GM12864 (cell line): ENCODE data around the gene MIPOL1.

Experiments
- DNase-seq: peaks from one replicate; pipeline ENCODE4 v3.0.0-alpha.2; 2011; ENCODE audit warnings: low read depth
- H3K4me3 ChIP-seq: 2 replicates; pipeline ENCODE4 v1.5.1; 2011; ENCODE audit warnings: mild to moderate bottlenecking, low read depth, low read length, control low read depth
- CTCF ChIP-seq: IDR thresholded peaks from 2 replicates; pipeline ENCODE4 v1.5.1; 2011; ENCODE audit warnings: low read depth, mild to moderate bottlenecking, moderate library complexity, low read length, control low read depth, inconsistent platforms; ENCODE audit errors: missing control alignments

Gene MIPOL1

GRCh38 chr14:37167151-37168047 lies 30.3 kb upstream of the MIPOL1 start:
- TF ChIP-seq CTCF: no peak
- no peak for DNase-seq
- no peak overlapping the region for H3K4me3 ChIP-seq

DNA sequence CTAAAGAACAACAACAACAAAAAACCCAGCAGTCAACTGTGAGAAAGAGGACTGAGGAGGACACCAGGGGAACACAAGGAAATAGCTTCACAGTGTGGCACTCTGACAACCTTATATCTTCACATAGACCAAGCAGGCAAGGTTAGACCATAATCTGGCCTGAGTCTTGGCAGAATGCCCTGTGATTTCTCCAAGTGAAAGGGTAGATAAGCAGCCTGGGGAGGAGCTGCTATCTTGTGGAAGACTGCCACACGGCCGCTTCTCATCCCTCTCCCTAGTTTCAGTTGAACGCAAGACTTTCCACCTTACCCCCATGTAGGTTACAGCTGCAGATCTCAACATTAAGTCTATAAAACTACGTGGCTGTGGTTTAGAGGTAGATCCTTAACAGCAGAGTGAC lies 29.0 kb upstream of the MIPOL1 start:
- DNase-seq: no peak
- no peak for TF ChIP-seq CTCF
- no peak overlapping the region for H3K4me3 ChIP-seq

DNA sequence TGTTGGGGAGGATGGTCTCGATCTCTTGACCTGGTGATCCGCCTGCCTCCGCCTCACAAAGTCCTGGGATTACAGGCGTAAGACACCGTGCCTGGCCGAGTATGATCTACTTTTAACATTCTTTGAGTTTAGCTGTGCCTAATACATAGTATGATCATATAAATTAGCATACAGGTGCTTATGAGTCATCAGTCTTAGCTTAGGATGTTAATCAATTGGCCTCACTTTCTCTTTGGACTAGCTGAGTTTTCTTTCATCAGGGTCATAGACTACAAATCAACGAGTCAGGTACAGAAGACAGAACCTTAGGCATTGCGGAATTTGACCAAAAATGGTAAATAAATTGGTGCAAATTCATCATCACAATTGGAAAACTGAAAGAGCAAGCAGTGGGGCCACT lies 27.5 kb upstream of the MIPOL1 start:
- TF ChIP-seq CTCF: no peak
- H3K4me3 ChIP-seq: no peak overlapping the region
- no peak for DNase-seq

DNA sequence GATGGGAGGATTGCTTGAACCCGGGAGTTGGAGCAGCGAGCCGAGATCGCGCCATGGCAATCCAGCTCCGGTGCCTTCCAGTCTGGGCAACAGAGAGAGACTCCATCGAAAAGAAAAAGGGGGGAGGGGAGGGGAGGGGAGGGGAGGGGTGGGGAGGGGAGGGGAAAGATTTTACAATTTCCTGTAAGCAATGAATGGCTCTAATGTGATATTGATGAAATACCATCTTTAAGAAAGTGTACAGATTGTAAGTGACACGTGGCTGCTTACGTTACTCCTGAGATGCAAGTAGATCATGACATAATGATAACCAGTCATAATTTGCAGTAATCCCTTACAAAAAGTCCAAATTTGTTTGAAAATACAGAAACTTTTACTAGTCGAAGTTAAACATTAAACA lies 26.7 kb upstream of the MIPOL1 start:
- no peak for DNase-seq
- H3K4me3 ChIP-seq: no peak overlapping the region
- TF ChIP-seq CTCF: no peak

- no peak overlapping the region for H3K4me3 ChIP-seq
- TF ChIP-seq CTCF: no peak
- DNase-seq: no peak
Measured at GRCh38 chr14:37171678-37172023, 26.1 kb upstream of the MIPOL1 start.

DNA sequence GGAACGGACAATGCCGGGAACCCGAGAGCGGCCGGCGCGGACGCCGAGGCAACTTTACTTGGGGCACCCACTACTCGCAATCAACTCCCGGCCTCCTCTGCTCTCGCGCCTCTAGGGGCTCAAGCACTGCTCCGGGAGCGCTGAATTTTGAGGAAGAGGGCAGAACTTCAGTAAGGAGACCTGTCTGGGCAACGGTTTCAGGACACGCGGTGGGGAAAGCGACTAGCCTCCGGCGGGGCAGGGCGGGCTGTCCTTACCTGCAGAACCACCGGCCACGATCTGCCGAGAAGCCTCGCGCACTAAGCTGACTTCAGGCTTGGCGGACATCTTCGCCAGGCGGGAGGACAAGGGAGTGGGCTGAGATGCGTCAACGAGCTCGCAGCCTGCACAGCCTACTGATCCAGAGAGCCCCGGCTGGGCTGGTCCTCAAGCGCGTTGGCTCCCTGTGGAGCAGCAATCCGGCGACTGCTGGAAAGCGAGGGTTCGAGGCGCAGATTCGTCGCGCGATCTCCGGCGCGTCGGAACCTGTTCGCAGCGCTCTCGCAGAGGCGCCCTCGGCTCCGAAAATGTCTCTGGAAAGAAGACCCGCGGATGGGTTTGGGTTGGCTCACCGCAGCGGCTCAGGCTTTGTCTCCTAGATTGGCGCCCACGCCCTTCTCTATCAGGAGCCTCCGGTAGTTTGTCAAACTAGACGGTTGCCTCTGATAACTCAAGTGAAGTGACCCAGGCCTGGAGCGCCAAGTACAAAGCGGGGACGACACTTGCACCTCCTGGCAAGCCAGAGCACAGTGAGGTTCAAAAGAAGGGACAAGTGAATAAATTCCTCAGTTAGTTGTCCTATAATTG lies 25.5 kb upstream of the MIPOL1 start, which contains the start of gene SLC25A21:
Gene SLC25A21, minus strand, starts transcription at position 583 of the 846 bp plus-strand sequence.
- no peak for TF ChIP-seq CTCF
- DNase-seq: no peak
- H3K4me3 ChIP-seq: no peak within 1 kb of the TSS
